Cerebellar nuclear complex (tissue), 1 donor: ENCODE measurements around the gene IL17RD.
A peak's percentile ranks its signal among the peaks of the same experiment; 100 is the strongest.

Source experiments
- DNase-seq, 2 experiments: peaks; one replicate each; lab custom pipeline; 2025; lab: John Stamatoyannopoulos, UW

The IL17RD gene

DNA sequence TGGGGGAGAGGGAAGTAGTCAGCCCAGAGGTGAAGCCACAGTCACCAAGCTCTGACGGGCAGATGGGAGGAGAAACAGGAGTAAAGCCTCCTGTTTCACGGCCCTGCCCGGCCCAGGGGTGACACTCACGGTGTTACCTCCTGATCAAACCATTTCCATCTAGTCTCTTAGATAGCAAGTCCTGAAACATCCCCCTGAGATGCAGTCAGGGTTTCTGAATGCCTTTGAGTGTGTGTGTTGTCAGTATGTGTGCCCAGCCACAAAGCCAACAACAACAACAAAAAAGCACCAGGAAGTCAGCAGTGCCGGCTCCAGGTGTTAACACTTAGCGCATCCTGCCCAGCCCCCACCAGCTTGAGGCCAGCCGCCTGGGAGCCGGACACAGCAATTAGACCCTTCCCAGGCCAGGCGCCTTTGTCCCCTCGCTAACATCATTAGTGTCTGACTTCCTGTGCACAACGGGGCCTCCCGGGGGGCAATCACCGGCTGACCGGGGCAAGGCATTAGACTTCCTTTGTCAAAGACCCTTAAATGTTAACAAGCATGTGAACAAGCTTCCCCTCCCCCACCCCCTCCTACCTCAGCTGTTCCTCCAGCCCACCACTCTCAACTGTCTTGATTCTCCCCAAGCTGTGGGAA is 34.5 kb downstream of the IL17RD start:
- DNase-seq, result no peak

DNA sequence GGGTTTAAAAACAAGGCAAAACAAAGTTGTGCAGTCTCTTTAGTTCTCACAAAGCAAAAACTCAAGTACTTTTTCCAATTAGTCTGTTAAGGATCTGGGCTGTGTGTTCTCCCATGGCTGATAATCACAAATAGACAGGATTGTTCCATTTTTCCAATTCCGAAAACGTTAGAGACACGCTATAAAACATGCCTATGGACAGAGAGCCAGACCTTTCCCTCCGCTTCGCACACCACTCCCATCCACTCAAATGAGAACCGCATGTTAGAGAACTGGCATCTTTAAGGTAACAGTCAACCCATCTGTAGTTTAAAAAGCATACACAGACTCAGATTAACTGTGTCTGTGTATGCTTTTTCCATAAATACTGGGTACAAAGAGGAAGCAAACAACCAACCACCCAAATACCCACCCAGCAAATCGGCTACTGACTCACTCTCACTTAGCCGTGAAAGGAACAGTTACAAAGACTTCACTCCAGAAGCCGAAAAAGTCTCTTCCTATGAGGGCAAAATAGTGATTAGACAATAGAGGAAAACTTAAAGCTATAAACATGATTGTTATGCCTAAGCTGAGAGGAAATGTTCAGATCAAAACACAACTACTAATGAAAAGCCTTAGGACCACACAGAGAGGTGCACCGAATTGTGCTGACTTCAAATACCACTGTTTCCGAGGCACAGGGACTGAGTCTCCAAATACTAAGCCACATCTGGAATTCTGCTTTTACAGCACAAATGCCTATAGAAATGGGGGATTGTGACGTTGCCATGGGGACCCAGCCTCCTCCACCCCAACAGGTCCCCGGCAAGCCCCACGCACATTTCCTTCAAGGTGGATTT is 36.1 kb downstream of the IL17RD start:
- no peak for DNase-seq

DNA sequence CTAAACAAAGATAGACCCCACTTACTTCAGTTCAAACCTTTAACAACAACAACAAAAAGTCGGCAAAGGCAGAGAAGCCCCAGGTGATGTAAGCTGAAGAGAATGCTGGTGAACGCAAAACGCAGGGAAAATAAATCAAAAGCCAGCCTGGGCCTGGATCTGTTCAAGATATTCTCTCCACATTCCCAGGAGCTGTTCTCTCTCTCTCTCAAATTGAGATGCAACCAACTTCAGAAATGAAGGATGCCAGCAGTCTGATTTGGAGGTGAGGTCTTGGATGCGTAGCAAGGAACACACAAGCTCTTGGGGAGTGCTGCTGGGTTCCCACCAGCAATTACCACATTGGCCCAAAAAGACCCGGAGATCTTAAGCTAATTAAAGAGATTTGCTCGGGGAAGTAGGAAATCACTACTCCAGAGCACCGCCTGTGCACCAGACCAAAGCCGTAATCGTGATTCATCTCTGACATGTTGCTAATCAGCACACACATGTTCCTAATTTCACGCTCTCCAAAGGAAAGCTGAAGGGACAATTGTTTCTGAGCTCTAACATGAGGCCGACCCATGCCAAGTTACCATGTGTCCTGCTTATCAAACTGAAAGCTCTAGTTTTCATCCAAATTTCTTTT is 37.1 kb downstream of the IL17RD start:
- no peak for DNase-seq

DNA sequence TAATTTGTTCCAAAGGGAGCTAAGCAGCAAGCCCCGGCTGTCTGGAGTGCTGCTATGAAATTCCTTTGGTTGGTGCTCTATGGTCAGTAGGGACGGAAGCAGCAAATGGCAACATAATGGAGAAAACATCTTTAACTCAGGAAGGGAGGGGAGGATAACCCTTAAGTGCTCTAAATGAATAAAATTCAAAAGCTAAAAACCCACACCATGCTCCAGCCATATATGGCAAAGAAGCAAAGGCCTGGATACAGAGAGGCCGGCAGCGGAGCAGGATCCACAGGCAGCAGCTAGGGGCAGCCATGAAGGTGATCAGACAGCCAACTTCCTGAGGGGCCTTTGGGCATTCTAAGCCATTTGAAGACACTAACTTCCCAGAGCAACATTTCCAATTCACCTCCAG is 38.9 kb downstream of the IL17RD start:
- DNase-seq, result no peak

DNA sequence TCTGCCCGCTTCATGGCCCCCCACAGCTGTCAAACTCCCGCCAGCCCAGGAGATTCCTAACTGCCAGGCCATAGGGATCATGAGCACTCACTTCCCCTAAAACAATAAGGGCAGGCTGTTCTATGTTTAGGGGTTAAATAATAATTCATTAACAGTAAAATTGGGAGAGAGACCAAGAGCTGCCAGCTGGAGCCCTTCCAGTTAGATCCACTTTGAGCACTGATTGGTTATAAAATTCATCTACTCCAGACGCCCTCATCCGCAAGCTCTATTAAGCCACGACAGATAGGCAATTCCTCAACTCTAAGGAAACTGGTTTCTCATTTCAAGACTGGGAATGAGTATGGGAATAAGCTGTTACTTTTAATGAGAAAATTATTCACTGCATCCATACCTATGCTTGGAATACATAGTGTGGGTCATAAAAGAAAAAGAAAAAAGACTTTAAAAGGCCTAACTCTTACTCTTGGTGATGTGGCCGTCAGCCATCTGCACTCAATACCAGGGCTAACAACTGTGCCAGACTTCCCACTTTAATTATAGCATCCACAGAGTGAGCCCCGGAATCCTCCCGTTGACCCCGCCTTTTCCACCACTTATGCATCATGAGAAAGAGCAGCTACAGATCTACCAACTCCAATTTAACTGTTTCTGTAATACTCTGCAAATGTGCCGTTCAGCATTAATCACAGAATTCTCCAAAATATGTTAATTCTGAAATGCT is 44.5 kb downstream of the IL17RD start:
- DNase-seq, result no peak

DNA sequence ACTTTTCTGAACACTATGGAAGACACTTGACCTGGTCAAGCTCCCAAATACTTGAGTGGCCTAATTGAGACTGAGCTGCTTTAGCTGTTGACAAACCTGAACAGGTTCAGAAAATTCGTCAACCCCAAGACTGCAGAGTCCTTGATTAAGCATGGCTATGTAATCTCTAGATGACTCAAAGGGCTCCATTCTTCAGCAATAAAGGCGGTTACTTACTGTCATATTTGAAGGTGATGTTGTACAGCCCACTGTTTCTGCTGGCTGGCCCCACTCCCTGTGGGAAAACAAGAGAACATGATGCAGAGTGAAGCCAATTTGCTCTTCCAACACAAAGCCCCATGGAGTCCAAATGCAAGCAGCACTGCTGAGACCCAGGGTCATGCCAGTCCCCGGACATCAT is 45.1 kb downstream of the IL17RD start:
- no peak for DNase-seq

DNA sequence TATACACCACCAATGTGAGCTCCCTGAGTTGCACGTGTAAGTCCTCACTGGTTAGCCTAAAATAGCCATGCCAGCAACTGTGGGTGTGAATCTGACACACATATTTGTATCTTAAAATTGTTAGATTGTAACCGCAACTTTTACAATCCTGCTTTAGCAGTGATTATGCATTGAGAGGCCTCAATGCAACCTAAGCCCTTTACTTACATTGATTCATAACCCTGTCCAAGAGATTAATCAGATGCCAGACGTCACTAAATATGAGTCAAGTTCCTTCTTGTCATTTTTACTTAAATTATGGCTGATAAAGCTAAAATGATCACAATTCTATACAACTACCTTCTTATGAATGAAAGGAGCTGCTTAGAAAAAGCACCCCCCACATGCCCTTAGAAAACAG is 46.9 kb downstream of the IL17RD start:
- no peak for DNase-seq

DNA sequence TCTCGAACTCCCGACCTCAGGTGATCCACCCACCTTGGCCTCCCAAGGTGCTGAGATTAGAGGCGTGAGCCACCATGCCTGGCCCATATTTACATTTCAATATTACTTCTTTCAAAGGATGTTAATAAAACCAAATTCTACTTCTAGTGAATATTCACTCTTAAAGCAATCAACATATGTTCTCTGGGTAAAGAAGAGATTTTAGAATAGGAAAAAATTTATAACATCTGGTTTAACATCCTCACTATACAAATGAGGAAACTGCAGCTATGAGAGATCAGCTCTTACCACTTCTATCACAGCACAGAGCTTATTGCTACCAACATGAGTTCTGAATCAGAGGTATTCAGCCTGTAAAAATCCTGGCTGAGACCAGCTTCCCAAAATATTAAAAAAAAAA is 48.7 kb downstream of the IL17RD start:
- DNase-seq, result no peak

DNA sequence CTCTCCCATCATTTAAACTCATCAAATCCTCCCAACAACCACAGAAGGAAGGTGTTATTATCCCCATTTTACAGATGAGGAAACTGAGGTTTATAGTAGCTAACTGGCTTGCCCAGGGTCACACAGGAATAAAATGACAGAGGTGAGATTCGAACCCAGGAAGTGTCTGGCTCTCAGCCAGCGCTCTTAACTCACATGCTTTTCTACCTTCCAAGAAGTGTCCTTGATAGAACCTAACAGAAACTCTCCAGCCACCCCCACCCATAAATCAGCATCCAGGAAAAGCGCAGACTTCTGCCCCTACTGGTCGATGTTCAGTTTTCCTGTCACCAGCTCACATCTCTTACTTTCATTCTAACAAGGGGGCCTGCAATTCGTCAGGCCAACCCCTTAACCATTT is 52.9 kb downstream of the IL17RD start:
- DNase-seq, result no peak

DNA sequence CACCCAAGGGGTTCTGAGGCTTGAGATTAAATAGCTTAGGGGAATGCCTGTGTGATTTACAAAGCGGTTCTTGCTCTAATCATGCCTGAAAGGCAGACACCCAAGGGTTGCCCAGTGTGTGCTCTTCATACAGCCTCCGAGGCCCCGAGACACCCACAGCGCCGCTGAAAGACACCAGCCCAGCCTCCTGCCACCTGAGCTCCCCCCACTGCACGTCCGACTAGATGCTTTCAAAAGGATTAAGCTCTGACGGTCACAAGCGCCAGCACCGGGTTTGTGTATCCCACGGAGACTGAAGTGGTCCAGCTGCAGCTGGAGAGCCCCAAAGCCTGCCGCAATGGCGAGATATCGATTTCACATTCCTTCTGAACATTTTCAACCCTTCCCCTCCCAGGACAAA is 54.4 kb downstream of the IL17RD start:
- DNase-seq, result no peak

DNA sequence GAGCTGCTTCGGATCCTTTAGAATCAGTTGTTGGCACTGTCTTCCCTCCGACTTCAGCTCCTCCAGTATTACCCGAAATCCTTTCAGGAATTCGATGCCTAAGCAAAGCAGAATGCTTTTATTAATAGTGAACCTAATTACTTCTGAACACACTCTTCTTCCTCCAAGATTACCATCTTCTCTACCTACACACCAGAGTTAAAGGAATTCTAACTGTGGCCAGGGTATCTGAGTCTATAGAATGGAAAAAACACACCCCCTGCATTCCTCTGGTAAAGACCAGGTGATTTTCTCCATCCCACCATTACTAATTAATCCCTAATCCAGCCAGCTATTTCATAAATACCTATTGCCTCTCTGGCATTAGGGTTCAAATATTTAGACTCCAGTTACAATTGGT is 54.9 kb downstream of the IL17RD start:
- DNase-seq, result no peak

DNA sequence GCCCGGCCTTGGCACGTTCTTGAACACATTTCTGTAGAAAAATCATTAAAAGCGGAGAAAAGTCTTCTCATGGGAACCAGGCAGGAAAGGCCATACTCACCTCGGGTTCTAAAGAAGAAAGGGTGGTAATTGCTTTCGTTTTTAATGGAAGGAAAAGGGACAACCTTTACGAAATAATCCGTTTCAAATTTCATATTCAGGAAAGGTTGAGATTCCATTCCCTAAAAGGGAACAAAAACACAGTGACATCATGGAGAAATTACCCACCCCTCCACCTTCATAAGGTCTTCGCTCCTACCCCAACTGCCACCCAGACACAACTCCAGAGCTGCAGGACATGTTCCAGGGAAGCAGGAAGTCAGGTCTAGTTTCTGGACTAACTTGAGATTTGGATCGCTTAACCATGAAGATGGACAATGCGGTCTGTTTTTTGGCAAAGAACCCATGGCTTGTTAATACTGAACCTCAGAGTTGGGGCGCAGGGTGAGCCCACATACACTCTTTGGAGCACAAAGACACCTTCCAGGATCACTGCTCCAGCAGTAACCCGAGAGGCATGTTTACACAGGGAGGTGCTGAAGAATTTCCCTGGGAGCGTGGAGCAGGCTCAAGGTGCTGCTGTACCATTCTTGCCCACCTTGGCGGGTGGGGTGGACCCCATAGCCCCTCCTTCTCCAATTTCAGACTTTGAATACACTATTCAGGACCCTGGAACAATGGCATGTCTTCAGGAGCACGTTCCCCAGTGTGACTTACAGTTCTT is 55.5 kb downstream of the IL17RD start:
- no peak for DNase-seq

DNA sequence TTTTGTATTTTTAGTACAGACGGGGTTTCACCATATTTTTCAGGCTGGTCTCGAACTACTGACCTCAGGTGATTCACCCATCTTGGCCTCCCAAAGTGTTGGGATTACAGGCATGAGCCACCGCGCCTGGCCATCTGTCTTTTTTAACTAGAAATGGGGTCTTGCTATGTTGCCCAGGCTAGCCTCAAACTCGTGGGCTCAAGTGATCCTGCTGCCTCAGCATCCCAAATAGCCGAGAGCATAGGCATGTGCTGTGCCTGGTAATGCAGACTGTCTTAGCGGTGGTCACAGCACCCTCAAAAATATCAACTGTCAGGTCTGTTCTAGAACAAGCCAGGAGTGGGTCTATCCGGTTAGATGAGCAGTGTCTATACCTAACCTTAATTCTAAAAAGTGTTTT is 56.5 kb downstream of the IL17RD start:
- DNase-seq, result no peak

DNA sequence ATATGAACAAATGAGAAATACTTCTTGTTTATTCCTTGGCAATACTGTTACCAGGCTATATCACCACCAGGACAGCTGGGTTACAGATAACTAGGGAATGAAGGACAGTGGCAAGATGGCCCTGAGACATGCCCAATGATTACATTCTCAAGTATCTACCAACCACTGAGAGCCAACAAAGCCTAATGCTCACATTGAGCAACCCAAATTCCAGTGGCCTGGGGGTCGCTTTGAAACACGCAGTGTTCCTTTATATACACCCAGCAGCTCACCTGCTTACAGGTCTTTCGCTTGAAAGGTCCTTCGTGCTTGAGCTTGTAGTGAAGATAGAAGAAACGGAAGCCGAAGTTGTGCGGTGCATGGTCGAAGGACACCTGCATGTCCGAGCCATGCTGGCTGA is 59.6 kb downstream of the IL17RD start:
- DNase-seq, result no peak

DNA sequence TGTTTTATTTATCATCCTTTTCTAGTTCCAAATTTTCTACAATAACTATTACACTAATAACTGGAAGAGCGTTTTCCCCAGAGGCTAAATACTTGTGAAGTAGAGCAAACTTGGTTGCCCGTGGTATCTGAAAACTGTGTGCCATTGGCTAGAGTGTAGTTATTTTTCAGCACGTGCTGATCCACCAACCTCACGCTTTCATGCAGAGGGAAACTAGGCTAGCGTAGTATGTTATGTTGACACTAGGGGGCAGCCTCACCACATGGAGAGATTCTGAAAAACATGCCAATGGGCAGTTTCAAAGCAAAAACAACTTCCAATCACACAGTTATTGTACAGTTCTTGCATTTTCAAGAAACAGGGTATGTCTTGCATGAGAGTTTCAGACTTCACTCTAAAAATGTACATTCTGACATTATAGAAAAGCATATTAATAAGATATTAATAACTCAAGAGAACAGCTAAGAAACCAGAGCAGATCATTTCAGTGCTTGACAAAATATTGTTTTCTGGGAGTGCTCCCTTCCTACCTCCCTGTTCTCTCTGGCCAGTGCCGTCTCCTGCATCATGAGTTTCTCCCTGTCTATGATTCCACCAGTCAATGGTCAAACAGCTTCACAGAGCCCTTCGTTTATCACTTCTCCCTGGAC is 65.0 kb downstream of the IL17RD start:
- peak in 1 of 2 experiments; percentile 4 for DNase-seq

DNA sequence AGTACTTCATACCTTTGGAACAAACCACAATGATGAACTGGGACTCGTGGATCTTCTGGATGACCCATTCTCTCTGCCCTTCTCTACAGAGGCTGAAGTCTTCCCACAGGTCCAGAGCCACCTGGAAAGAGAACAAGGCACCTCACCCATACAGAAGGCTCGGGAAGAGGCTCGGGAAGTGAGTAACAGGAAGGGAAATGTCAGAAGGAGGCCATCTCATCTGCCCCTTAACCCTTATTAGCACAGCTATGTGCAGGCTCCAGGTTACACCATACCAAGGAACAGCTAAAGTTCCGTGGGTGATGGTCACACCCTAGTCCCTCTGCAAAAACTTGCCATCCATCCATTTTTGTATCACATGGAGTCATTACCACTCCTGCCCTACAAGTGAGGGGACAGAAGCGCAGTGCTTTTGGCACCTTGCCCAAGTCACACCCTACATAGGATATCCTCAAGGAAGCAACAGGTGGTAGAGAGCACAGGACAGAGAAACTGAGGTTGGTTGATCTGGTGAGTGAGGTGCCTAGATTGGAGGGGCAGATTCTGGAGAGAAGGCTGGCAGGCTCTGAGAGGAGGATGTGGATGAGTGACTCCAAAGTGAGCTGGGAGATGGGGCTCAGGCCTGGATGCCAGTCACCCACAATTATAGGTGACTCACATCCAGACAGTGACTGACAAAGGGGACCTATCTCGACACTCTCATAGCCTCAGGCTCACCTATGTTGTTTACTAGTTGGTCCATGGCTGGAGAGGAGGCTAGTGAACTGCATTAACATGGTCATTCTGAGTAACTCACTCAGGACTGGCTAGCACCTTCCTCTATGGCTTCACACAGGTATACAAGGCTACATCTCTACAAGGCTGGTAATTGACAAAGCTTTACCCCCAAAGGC is 66.5 kb downstream of the IL17RD start:
- DNase-seq, result no peak

DNA sequence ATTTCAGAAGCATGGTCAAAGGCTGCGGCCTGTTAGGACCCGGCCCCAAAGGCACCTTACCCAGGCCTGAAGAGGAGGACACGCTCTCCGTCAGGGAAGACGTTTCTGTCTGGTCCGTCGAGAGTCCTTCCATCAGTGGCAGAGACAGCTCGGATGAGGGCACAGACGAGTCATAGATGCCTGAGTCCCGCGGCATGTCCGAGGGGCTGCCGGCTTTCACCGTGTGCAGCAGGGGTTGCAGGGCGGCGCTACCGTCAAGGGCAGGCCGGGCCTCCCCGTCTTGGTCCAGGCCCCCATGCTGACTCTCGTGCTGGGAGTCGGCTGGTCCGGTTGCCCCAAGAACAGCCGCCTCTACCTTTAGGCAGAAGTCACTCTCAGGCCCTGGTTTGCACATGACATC is 67.6 kb downstream of the IL17RD start:
- DNase-seq, result no peak

DNA sequence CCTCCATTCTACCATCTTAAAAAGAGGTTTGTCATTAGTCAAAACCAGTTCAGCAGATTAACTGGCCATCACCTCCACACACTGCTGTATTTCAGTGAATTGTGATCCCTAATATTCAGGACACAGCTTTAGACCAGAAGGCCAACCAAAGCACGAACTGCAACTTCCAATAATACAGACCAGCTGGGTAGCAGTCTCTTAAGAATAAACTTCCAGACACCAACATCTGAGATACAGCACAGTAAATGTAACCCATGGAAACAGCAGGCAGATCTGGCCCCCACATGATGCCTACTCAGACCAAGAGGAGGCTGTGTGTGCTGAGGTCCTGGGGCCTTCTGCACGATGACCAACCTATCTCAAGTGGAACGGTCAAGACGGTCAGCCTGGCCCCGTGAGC is 69.8 kb downstream of the IL17RD start:
- no peak for DNase-seq

DNA sequence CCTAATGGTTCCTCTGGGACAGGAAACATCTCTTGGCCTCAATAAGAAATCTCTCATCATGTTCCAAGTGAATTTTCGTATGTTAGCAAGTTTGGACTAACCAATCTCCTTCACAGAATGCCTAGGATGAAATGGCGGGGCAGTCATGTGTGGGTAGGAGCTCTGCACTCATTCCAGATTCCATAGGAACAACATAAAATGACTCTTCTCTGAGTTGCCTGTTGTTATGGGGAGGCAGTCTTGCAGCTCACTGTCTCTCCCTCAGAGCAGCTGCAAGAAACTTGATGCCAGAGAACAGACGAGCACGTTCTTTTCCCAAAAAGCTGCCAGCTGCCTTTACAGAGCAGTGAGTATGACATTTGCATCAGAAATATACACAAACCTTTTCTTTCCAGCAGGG is 70.6 kb downstream of the IL17RD start:
- no peak for DNase-seq

DNA sequence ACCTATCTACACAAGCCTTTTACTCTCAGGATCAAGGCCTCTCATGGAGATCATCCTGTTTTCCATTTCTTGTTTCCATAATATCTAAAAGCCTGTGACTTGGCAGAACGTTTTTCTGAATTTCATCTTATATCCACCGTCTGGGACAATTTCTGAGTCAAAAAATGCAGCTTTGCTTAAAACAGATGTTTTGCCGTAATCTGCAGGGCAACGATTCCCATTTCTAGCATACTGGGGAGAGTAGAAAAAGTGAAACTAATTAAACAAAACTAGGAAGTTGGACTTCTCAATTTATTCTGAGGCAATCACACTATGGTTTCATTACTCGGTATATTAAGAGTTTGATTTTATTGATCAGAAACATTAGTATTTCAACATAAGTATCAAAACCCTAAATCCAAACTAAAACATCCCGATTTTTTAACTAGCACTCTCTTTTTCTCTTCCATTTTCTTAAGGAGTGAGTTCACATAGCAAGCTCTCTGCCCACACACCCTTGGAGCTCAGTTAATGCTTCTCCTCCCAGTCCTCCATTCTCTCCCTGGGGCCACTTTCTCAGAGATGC is 71.1 kb downstream of the IL17RD start:
- no peak for DNase-seq
